NK-92 (cell line): ENCODE measurements around the gene CNGA1.
"Not testable (repeated sequence)": the region's sequence is repeated elsewhere in the genome, so short reads cannot be mapped to it uniquely, and the experiment has no call there.

Experiments
- DNase-seq: peaks from one replicate; lab custom pipeline; 2025; ENCODE audit not compliant: unreplicated experiment; lab: John Stamatoyannopoulos, UW

CNGA1 gene

DNA sequence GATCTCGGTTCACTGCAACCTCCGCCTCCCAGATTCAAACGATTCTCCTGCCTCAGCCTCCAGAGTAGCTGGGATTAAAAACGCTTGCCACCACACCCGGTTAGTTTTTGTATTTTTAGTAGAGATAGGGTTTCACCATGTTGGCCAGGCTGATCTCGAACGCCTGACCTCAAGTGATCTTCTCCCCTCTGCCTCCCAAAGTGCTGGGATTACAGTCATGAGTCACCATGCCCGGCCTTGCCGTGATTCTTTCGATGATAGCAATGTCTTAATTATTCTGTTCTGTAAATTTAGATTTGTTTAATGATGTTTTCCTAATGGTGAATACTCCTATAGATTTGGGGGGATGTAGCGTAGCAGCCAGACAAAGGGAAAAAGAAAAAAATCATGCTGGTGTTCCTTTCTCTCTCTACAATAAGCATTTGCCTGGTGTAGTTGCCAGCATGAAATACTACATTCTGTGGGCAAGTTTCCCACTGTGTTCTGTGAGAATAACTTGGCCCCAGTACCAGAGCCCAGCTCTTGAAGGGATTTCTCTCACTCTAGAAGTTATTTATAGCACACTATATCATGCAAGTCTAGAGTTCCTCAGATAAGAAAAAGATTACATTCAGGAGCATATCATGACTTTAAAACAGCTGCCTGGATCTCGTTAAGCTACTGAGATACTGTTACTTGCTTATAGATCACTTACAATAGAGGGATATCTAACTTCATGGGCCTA, 15.5 kb upstream of the CNGA1 start:
- DNase-seq: no peak

DNA sequence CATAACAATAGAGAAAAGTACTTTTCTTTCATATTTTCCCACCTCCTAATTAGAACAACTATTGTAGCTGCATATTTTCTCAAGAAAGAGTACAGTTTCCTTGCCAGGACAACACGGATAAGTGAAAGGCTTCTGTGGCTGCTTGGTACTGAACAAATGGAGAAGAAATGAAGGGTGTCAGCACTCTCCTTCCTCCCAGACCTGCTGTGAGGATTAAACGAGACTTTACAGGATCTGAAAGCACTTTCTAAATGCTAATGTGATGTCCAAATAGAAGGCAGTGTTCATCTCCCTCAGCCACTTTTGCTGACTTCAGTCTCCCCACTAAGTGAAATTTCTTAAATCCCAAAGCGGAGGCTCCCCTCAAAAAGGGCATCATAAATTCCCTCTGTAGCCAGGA, 14.0 kb upstream of the CNGA1 start:
- DNase-seq: no peak

DNA sequence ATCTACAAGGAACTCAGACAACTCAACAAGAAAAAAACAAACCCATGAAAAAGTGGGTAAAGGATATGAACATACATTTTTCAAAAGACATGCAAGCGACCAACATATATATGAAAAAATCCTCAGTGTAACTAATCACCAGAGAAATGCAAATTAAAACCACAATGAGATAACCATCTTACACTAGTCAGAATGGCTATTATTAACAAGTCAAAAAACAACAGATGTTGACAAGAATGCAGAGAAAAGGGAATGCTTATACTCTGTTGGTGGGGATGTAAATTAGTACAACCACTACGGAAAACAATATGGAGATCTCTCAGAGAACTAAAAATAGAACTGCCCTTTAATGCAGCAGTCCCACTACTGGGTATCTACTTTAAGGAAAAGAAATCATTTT, 12.2 kb upstream of the CNGA1 start:
- no peak for DNase-seq

DNA sequence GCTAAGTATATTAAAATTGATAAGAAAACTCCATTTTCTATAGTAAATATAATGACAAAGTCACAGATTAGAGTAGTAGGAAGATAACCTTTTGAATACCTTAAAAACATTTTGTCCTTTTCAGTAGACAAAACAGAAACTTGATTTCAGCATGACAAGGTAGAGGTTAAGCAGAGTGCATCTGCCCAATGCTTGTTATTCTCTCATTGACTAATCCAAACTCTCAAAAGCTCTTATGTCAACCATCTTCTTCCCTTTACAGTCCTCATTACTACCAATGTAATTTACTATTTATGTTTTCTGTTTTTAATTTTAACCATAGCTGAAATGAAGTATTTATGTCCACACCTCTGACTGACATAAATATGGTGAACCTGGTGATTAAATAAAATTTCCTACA, 11.2 kb upstream of the CNGA1 start:
- DNase-seq: no peak

DNA sequence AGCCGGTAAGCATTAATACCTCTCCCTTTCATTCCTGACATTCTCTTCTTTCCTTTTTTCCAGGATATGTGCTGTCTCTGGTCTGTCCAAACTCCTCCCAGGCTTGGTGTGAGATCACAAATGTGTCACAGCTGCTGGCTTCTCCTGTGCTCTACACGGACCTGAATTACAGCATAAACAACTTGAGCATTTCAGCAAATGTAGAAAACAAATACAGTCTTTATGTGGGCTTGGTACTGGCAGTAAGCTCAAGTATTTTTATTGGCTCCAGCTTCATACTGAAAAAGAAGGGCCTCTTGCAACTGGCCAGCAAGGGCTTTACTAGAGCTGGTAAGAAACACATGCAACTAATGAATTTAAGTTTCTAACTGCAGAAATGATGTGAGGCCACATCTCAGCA, 8.5 kb upstream of the CNGA1 start:
- no peak for DNase-seq

DNA sequence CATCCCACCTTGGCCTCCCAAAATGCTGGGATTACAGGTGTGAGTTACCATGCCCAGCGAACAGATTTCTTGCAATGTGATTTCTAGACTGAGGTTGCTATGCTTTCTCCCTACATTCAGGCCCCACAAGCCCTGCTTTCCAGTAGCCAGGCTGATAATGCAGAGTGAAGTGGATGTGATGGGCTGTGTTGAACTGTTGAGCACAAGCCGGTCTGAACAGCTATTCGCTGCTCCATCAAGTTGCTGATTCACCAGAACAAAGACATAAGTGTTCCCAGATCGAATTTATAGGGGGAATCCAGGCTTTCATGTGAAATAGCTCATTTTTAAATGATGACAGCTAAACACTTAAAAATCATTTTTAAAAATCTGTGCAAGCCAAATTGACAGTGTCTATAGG, 8.0 kb upstream of the CNGA1 start:
- DNase-seq: no peak

DNA sequence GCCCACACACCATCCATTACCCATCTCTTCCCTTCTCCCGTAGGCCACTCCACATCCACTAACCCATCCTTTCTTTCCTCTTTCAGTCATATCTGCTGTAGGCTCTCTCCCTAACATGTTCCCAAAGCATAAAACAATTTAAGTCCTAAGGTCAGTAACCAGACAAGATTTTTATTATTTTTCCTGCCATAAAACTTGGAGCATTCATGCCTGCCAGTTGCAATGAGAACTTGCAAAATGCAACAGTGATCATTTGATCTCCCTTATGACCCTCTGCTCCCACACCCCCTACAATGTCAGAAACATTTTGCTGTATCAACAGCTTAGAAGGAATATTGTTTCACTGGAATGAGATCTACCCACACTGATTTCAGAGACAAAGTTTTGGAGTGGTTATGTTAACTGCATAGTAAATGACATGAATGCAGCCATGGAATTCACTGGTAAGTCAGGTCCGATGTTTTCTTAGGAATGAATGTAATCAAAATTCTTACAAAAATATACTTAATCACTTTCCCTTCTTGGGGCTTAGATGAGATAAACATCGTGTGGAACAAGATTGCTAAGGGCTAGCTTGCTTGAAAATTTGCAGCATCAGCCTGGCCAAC, 5.8 kb upstream of the CNGA1 start:
- DNase-seq: no peak

DNA sequence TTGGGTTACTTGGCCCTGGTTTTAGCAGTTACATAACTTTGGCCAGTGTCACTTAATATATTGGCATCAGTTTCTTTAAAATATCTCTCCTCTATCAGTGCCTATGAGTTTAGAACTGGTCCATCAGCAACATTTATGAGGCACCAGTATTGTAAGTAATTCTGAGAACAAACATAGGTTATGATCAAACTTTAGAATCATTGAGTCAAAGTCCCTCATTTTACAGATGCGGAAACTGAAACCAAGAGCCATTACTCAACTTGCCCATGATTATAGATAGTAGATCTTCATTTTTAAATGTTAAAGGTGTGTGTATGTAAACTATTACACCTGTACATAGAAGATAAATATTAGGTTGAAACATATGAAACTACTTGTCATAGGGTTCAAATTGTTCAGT, 4.6 kb upstream of the CNGA1 start:
- DNase-seq: no peak

DNA sequence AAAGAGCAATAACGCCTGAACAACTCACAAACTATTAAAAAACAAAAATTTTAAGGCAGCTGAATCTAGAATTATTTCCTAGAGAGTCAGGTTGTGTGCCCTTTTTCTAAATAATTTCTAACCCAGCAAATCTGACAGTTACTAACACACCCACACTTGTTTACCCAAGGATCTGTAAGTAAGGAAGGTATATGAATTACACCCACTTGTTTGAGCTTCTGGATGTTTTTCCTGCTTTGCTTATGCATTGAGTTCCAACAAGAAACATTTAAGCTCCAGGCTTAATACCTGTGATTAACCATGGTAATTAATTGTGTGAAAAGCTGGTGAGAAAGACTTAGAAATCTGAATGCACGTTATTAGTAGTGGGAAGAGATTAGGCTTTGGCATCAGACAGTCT, 1.6 kb upstream of the CNGA1 start:
- no peak for DNase-seq

DNA sequence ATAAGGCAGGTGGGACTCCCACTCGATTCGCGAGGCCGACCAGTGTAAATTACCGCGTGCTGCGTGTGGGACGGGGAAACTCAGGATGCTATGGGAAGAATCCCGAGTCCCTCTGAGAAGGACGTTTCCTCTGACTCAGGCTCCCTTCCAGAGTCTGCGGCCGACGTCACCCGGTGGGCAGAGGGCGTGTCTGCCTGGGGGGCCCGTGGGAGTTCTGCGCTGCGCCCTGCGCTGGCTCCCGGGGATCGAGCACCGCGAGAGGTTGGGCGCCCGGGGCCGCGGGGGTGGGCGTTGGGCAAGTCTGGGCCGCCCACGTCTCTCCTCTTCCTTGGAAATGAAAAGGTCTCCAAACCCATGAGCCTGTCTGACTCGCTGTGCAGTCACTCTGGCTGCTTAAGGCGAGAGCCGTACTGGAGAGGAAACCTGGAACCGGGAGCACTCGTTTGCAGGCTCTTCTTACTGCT, 659 bp upstream of the CNGA1 start:
- DNase-seq: no peak

DNA sequence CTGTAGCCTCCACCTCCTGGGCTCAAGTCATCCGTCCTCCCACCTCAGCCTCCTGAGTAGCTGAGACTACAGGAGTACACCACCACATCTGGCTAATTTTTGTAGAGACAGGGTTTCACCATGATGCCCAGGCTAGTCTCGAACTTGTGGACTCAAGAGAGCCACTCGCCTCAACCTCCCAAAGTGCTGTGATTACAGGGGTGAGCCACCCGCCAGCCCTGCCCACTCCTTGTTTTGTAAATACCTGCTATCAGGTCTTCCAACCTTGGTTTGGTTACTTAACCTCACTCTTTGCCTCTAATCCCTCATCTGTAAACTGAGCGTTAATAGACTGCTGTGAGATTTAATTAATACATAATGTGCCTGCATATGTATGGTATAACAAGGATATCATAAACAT, 803 bp downstream of the CNGA1 start:
- DNase-seq: no peak

DNA sequence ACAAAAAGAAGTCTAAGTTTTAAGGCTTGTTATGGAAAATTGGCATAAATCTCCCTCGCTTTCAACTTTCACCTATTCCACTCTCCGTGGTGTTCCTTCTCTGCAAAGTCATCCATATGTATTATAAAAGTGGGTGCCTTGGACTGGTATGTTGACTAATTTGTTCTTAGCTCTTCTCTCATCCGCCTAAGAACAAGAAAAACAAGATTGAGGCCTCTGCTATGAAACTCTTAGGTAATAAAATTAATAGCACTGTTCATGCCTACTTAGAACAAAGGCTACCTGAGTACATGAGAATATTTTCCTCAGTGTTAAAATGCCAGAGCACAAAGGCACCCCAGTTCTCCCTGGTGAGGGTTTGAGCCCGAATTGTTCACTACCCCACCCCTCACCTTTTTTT, 1.3 kb downstream of the CNGA1 start:
- DNase-seq: no peak

DNA sequence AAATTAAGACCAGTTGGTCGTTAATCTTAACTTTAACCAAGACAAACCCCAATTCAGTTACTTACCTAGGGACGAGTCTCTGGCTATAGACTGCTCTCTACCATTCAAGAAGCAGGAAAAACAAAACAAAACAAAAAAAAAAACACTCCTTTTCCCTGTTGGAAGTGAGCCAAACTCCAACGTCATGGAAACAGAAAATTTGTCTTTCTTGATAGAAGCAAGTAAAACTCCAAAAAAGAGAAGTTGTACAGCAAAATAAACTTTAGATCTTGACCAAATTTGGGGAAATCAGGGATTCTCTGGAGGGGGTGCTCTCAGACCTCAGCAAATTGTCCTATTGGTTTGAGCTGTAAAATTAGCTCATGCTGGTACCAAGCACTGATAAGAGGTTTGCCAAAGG, 3.7 kb downstream of the CNGA1 start:
- DNase-seq: no peak

DNA sequence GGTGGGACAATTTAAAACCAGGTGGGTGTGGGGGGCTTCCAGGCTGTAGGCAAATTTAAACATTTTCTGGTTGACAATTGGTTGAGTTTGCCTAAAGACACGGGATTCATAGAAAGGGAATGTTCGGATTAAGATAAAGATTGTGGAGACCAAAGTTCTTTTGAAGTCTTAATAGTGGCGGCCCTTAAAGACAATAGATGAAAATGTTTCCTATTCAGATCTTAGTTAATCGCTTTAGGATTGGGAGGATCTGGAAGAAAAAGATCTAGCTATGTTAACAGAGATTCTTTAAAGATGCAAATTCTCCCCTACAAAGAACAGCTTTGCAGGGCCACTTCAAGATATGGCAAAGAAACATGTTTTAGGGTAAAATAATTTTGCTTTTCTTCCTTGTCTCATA, 4.8 kb downstream of the CNGA1 start:
- no peak for DNase-seq

DNA sequence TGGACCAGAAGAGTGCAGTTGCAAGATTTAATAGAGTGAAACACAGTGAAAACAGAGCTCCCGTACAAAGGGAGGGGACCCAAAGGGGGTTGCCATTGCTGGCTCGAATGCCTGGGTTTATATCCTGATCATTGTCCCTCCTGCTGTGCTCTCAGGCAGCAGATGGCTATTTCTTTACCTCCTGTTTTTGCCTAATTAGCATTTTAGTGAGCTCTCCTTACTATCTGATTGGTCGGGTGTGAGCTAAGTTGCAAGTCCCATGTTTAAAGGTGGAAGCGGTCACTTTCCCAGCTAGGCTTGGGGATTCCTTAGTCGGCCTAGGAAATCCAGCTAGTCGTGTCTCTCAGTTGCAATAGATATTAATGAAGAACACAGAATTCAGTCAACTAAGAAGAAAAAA, 5.6 kb downstream of the CNGA1 start:
- not testable (repeated sequence) for DNase-seq

DNA sequence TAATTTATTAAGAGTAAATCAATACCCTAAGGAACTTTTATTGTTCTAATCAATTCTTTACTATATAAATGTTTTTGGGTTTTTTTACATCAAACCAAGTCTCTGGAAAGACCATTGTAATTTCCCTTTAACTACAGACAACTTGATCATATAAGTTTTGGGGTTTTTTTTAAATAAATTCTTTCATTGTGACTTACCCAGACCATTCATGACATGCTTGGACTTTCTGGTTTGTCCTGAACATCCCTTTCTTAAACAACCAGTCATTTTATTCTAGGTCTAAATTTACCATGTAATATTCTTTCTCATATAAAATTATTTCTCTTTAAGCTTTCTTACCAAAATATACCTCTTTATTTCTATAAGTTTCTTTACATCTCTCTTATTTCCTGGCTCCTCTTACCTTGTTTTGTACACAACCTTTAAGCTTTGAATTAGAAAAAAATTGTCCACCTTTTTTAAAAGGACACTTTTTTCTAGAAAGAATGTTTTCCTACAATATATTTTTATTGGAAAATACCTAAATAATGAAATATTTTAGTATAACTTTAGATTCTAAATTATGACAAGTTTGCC, 8.4 kb downstream of the CNGA1 start:
- DNase-seq: no peak

DNA sequence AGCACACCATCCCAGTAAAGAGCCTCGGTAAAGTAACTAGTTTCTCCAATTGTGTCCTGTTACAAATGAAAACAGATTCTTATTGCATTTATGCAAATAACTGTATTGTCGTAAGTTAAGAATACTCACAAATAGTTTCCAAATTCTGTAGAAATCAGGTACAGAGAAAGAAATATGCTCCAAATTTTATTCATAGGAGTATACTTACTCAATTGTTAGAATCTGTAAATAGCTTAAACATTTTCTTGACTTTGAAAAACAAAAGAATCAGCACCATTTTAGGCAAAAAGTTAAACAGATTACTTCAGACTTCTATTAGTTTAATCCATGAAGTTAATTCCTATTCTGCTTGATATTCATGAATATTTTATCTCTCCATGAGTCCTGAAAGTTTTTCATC, 10.7 kb downstream of the CNGA1 start:
- no peak for DNase-seq

DNA sequence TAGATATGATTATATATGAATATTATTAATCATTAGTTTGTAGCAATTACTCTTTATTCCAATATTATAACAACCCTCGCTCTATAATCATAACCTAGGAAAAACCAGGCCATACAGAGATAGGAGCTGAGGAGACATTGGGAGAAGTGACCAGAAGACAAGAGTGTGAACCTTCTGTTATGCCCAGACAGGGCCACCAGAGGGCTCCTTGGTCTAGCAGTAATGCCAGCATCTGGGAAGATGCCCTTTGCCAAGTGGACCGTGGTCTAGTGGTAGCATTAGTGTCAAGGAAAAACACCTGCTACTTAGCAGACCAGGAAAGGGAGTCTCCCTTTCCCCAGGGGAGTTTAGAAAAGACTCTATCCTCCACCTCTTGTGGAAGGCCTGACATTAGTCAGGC, 12.9 kb downstream of the CNGA1 start:
- DNase-seq: not testable (repeated sequence)

DNA sequence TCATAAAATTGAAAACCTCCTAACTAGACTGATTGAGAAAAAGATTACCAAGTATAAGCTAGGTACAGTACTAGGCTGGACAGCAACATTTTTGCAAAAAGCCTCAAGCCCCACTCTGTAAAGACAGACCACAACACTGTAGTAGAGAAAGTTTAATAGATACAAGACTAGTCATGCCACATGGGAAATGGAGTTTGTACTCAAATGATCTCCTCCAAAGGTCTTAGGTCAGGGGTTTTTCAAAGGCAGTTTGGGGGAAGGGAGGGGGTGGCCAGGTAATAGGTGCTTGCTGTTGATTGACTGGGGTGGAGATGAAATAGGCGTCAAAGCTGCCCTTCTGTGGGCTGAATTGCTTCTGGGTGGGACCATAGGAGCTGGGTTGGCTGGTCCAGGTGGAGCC, 14.2 kb downstream of the CNGA1 start:
- DNase-seq: no peak

DNA sequence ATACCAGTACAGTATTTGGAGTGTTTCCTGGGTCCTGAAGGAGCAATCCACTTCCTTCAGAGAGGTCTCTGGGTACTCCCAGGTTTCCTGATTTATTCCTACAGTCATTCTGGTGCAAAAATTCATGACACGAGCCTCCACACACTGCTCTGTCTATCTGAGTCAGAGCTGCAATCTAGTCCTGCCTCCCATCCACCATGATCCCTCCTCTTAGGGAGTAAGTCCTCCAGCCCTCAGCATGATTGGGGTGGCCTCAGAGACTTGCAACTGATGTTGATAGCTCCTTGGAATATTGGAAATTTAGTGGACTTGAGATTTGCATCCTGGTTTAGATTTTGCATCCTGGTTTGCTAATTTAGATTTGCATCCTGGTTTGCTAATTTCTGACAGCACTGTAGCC, 20.5 kb downstream of the CNGA1 start:
- DNase-seq: no peak

DNA sequence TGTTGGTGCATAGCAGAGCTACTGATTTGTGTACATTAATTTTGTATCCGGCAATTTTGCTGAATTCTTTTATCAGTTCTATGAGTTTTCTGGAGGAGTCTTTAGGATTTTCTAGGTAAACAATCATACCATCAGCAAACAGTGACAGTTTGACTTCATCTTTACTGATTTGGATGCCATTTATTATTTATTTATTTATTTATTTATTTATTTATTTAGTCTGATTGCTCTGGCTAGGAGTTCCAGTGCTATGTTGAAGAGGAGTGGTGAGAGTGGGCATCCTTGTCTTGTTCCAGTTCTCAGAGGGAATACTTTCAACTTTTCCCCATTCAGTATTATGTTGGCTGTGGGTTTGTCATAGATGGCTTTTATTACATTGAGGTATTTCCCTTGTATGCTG, 24.0 kb downstream of the CNGA1 start:
- not testable (repeated sequence) for DNase-seq

DNA sequence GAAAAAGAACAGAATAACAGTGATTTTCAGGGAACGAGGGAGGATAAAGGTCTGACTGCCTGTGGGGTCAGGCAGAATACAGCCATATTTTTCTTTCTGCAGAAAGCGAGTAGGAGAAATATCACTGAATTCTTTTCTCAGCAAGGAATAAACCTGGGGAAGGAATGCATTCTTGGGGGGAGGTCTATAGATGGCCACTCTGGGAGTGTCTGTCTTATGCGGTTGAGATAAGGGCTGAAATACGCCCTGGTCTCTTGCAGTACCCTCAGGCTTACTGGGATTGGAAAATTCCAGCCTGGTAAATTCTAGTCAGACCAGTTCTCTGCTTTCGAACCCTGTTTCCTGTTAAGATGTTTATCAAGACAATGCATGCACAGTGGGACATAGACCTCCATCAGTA, 26.3 kb downstream of the CNGA1 start:
- no peak for DNase-seq

DNA sequence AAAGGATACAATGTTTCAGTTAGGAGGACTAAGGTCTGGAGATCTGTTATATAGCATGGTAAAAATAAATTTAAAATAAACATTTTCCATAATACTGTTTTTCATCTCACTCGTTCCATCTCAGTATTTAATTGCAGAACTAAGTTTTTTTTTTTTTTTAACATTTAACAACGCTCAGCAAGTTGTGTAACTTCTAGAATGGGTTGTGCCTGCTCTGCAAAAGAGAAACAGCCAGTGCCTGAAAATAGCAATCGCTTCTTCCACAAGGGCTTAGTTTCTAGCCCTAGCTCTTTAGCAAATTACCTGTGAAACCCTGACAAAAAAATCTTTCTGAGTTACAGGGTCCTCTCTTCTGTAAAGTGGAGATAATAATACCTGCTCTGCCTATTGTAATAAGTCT, 41.9 kb downstream of the CNGA1 start:
- no peak for DNase-seq
